ENCODE measurements around the gene EYS.
"Not testable (repeated sequence)": the region's sequence is repeated elsewhere in the genome, so short reads cannot be mapped to it uniquely, and the experiment has no call there.

EYS gene

GRCh38 chr6:64258752-64259151 lies 1448.3 kb downstream of the EYS start:
- in situ Hi-C loops (cut with MboI; ENCODE audit: low sequenced_read_pairs) = no loop called here

GRCh38 chr6:64258302-64258701 lies 1448.7 kb downstream of the EYS start:
- in situ Hi-C loops (cut with MboI; ENCODE audit: low sequenced_read_pairs) = no loop called here

GRCh38 chr6:64257586-64257985 lies 1449.4 kb downstream of the EYS start:
- in situ Hi-C loops (cut with MboI; ENCODE audit: low sequenced_read_pairs) = no loop called here

- in situ Hi-C loops (cut with MboI; ENCODE audit: low sequenced_read_pairs) = no loop called here
Measured at GRCh38 chr6:64256483-64256882, 1450.5 kb downstream of the EYS start.

- in situ Hi-C loops (cut with MboI; ENCODE audit: low sequenced_read_pairs) = no loop called here
Measured at GRCh38 chr6:64255000-64255399, 1452.0 kb downstream of the EYS start.

GRCh38 chr6:64254558-64254957 lies 1452.5 kb downstream of the EYS start:
- in situ Hi-C loops (cut with MboI; ENCODE audit: low sequenced_read_pairs) = no loop called here

GRCh38 chr6:64252256-64252655 lies 1454.8 kb downstream of the EYS start:
- in situ Hi-C loops (cut with MboI; ENCODE audit: low sequenced_read_pairs) = no loop called here

GRCh38 chr6:64250126-64250525 lies 1456.9 kb downstream of the EYS start:
- in situ Hi-C loops (cut with MboI; ENCODE audit: low sequenced_read_pairs) = no loop called here

- in situ Hi-C loops (cut with MboI; ENCODE audit: low sequenced_read_pairs) = no loop called here
Measured at GRCh38 chr6:64249115-64249514, 1457.9 kb downstream of the EYS start.

GRCh38 chr6:64243618-64244017 lies 1463.4 kb downstream of the EYS start:
- in situ Hi-C loops (cut with MboI; ENCODE audit: low sequenced_read_pairs) = no loop called here

- in situ Hi-C loops (cut with MboI; ENCODE audit: low sequenced_read_pairs) = not testable (repeated sequence)
Measured at GRCh38 chr6:64238908-64239307, 1468.1 kb downstream of the EYS start.

GRCh38 chr6:64238071-64238470 lies 1469.0 kb downstream of the EYS start:
- in situ Hi-C loops (cut with MboI; ENCODE audit: low sequenced_read_pairs) = no loop called here

- in situ Hi-C loops (cut with MboI; ENCODE audit: low sequenced_read_pairs) = no loop called here
Measured at GRCh38 chr6:64233746-64234145, 1473.3 kb downstream of the EYS start.

- in situ Hi-C loops (cut with MboI; ENCODE audit: low sequenced_read_pairs) = no loop called here
Measured at GRCh38 chr6:64231928-64232327, 1475.1 kb downstream of the EYS start.

- in situ Hi-C loops (cut with MboI; ENCODE audit: low sequenced_read_pairs) = no loop called here
Measured at GRCh38 chr6:64230530-64230929, 1476.5 kb downstream of the EYS start.

- in situ Hi-C loops (cut with MboI; ENCODE audit: low sequenced_read_pairs) = no loop called here
Measured at GRCh38 chr6:64227863-64228262, 1479.2 kb downstream of the EYS start.

- in situ Hi-C loops (cut with MboI; ENCODE audit: low sequenced_read_pairs) = no loop called here
Measured at GRCh38 chr6:64225503-64225902, 1481.5 kb downstream of the EYS start.

GRCh38 chr6:64224819-64225218 lies 1482.2 kb downstream of the EYS start:
- in situ Hi-C loops (cut with MboI; ENCODE audit: low sequenced_read_pairs) = no loop called here

- in situ Hi-C loops (cut with MboI; ENCODE audit: low sequenced_read_pairs) = no loop called here
Measured at GRCh38 chr6:64221776-64222175, 1485.2 kb downstream of the EYS start.

- in situ Hi-C loops (cut with MboI; ENCODE audit: low sequenced_read_pairs) = no loop called here
Measured at GRCh38 chr6:64220801-64221200, 1486.2 kb downstream of the EYS start.

GRCh38 chr6:64217721-64218620 lies 1489.1 kb downstream of the EYS start:
- in situ Hi-C loops (cut with MboI; ENCODE audit: low sequenced_read_pairs) = no loop called here

- in situ Hi-C loops (cut with MboI; ENCODE audit: low sequenced_read_pairs) = no loop called here
Measured at GRCh38 chr6:64214373-64214772, 1492.7 kb downstream of the EYS start.

GRCh38 chr6:64213697-64214096 lies 1493.3 kb downstream of the EYS start:
- in situ Hi-C loops (cut with MboI; ENCODE audit: low sequenced_read_pairs) = no loop called here
